Raji (cell line): Measurements from ENCODE around the gene MAP4K1.

Experiments used
- POLR2A ChIP-seq: IDR thresholded peaks from 2 replicates; pipeline ENCODE4 v1.6.1; 2011; ENCODE audit warnings: low read depth, low read length, control low read depth; ENCODE audit not compliant: insufficient read depth

Gene MAP4K1

DNA sequence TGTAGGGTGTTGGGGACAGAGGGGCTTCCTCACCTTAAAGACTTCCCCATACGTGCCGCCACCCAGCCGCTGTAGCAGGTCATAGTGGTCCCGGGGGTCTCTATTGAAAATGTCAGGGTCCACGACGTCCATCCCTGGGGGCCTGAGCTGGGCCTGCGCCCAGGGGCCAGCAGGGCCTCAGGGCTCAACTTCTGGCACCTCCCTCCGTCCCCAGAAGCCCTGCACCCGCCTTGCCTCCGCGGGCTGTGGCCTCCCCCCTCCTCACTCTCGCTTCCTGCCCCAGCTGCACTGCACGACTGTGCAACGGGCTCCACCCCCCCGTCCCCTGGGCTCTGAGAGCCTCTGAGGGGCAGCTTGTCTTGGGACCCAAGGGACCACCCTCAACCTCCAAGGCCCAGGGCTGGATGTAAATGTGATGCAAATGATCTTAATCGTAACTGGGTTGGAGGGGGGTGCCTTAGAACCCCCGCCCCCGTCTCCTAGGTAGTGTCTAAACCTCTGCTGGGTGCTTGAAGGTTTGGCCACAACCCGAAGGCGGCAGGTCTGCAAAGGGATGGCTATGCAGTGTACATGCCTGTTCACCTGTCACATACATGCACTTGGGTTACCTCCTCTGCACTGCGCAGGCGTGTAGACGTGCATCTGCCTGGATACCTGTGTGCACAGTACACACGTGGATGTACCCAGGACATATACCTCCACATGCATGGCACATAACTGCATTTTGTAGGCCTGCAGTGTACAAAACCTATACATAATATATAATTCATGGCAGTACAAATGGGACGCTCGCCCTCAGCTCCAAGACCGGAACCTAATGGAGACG lies at the start of gene MAP4K1:
TSS of gene MAP4K1 (minus strand) at position 190 of the 826 bp plus-strand sequence. CDS start at position 132, 58 bp downstream.
- peak; percentile 93 for TF ChIP-seq POLR2A

DNA sequence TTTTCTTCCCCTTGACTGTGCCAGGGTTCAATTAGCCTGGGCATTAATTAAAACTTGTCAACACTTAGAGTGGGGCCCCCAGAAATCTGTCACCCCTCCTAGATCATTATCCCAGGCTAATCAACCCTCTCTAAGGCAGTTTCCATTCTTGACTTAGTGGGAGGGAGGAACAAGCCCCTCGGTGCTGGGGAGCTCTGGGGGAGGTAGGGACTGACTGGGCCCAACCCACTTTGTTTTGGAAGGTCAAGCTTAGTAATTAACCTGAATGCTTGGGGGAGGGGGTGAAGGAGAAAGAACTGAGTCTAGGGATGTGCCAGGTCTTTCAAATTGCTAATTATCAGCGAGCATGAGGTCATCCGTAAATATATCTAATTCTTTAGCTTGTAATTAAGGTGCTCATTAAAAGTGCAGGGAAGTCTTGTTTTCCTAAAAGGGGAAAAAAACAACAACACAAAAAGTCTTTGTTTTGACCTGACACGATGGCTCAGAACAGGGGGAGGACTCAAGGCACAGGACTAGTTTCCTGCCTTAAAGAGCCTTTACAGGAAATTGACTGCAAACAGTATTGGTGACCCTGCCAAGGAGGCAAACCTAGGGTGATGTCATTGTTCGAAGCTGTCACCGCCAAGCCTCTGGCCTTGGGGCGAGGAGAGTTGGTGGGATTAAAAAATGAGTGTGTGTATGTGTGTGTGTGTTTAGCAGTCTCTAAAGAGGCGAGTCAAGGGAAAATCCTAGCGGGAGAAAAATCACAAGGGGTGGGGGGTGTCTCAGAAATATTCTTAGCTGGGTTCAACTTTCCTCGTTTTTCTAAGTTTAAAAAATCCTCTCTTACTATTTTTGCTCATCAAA lies 49.1 kb upstream of the MAP4K1 start:
- TF ChIP-seq POLR2A = no peak

DNA sequence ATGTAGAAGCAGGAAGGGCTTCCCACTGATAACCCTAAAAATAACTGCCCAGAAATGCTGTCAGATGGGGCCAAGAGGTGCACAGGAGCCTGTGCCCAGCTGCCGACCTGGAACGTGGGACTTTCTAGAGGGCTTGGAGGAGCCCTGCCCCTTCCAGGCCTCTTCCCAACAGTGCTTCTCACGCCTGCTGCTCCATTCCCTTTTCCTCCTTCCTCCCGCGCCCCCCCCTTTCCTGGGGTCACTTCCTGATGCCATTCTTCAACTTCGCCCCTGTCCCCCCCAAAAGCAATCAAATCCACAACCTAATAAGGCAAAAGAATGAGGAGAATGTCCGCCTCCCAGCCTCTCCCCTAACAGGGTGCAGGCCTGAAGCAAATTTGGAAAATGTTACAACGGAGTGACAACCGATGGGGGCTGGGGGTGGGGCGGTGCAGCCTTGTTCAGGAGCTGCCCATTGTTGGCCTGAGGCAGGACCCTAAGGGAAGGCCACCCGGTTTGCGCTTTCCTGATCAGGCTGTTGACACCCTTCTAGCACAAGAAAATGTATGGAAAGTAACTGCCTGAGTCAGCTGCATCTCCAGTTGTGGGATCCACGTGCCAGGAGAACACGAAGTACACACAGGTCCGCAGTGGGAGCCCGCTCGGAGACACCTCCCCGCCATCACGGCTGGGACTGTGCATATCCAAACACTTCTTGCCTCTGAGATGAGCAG lies 48.4 kb upstream of the MAP4K1 start:
- no peak for TF ChIP-seq POLR2A

DNA sequence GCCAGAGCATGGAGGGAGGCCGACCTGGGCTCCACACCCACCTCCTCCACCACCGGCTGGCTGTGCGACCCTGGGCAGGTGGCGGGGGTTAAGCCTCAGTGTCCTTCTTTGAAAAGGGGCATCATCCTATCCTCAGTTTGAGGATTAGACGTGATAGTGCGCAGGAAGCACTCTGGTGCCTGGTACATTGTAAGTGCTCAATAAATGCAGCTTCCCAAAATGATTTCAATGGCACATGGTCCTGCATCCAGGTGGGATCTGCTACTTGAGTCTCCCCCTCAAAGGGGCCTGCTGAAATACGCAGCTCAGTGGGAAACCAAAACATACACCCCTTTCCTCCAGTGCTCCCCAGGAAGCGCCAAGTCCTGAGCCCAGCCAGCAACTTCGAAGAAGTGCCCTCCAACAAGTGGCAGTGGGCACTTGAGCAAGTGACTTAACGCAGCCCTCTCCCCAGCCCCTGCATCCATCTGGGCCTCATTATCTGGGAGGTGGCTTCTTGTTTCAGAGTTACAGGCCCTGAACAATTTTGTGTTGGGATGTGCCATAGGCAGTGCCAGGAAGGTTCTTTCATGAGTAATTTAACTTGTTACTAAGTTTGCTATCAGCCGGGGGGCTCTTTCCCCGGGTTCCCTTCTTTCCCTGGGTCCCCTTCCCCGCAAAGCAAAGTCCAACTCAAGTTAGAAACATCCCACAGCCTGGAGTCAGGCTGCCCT lies 47.6 kb upstream of the MAP4K1 start:
- no peak for TF ChIP-seq POLR2A

DNA sequence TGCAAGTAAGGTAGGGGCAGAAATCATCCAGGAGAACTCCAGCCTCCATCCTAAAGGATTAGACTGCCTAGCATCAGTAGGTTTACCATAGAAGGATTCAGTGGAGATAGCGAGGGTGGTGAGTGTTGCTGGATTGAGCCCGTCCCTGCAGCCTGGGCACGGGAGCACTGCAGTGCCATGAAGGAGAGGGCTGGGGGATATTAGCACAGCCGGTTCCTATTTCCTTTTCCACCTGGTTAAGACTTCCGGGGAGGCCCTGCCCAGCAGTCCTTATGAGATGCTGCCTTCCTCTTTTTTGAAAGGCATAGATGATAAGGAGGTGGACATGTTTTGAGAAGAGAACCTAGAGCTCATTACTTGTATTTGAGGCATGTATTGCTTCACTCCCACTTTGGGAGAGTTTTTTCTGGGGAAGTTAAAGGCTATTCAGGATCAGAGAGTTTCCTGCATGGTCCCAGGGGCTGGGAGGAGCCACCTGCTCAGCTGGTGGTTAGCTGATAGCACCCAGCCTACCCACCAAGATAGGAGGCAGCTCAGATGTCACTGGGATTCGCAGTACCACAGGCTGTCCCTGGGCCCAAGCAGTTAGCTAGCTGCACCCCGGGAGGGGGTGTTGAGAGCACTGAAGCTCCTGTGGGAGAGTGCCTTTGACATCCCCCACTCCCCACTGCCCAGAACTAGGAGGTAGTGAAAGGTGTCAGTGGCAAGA lies 46.9 kb upstream of the MAP4K1 start:
- no peak for TF ChIP-seq POLR2A

DNA sequence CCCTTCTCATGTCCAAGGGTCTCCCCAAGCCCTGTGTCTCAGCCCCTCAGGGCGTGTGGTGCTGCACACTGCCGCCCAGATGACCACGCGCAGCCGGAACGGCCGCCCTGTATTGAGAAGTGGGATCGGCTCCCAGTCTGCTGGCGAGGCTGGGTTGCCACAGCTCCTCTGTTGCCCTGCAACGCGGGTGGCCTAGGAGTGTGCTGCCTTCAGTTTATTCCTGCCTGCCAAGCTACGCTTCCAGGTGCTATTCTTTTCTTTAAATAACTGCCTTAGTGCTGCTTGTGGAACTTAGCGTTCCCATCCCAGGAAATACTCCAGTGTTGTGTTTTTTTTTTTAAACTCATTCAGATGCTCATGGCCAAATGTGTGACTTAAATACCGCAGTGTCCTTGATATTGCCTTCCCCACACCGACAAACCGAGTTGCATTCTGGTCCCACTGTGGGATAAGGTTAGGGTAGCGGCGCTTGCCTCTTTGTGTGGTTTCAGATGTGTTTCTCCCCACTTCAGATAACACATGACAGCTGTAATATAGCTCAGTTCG lies 46.3 kb upstream of the MAP4K1 start:
- TF ChIP-seq POLR2A = no peak

DNA sequence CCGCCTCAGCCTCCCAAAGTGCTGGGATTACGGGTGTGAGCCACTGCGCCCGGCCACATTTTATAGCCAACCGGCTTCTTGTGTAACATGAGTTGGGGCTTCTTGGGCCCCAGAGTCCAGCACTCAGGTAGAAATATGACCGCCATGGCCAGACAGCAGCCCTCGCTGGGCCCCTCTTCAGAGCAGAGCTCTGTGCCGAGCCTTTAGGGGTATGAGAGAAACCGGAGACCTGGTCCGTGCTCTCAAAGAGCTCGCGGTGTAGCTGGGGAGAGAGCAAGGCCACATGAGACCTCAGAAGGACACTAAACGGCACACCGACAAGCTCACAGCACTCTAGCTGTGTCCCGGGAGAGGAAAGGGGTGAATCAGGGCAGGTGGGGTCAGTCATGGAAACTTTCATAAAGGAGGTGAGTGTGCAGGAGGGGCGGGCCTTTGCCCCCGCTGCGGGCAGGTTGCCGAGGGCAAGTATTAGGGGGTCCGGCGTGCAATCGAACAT lies 45.5 kb upstream of the MAP4K1 start:
- no peak for TF ChIP-seq POLR2A

DNA sequence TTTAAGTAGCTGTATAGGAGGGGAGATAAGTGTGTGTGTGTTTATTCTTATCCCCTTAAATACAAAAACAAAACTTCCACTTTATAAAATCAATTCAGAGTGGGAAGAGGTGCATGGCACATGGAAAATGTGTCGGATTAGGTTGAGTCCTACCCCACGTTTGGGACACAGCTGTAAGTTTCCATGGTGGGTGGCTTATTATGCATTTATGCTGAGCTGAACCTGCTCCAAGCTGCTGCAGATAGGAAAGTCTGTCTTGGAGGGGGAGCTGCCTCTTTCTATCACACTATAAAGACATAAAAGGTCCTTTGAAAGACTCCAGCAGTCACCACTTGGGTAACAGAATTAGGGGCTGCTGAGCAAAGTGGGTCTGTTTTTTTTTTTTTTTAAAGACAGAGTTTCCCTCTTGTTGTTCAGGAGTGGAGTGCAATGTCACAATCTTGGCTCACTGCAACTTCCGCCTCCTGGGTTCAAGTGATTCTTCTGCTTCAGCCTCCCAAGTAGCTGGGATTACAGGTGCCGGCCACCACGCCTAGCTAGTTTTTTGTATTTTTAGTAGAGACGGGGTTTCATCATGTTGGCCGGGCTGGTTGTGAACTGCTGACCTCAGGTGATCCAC lies 44.9 kb upstream of the MAP4K1 start:
- TF ChIP-seq POLR2A = no peak

DNA sequence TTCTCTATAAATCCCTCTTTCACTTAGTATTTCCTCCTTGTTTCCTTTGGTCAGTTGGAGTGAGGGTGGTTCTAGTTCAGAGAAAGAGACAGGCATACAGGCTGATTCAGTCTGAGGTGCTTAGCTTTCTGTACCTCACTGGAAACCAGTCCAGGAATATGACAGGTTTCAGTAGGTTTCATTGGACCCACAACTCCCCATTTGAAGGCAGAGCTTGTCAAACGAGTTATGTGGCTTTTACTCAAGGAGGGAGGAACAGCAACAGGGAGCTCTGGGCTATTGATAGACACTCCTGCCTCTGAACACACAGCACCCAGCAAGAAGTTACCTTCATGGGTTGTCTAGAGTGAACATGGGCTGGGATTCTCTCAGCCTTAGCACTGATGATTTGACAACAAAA lies 44.2 kb upstream of the MAP4K1 start:
- no peak for TF ChIP-seq POLR2A

DNA sequence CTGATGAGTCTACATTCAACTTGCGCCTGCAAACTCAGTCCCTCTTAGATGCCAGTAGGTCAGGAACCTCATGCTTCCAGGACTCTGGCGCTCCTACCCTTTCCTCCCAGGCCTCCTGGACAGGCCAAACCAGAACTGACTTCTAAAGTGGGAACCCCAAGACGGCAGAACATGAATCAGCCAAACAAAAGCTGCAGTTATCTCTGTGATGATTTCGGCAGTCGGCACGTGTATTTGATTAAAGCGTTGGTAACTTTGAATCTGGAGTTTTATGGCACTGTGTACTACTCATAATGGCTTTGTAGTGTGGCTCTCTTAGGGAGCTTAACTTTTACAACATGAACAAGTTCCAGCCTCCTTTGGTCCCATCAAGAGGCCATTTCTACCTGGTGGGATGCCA lies 43.4 kb upstream of the MAP4K1 start:
- TF ChIP-seq POLR2A = no peak

DNA sequence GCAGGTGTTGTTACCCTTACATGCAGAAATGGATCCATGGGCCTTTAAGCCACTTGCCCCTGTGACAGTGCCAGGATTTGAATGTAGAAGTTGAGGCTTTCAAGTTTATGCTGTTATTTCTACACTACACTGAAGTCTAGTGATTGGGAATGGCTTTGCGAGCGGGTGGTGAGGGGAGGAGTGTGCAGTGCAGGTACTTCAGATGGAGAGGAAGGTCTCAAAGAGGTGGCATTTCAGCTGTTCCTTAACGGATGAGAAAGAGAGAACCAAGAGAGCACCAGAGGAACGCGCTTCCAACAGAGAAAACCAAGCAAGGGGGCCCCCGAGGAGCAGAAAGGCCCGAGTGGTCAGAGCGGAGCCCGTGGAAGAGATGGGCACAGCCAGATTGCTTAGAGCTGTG lies 43.0 kb upstream of the MAP4K1 start:
- no peak for TF ChIP-seq POLR2A

DNA sequence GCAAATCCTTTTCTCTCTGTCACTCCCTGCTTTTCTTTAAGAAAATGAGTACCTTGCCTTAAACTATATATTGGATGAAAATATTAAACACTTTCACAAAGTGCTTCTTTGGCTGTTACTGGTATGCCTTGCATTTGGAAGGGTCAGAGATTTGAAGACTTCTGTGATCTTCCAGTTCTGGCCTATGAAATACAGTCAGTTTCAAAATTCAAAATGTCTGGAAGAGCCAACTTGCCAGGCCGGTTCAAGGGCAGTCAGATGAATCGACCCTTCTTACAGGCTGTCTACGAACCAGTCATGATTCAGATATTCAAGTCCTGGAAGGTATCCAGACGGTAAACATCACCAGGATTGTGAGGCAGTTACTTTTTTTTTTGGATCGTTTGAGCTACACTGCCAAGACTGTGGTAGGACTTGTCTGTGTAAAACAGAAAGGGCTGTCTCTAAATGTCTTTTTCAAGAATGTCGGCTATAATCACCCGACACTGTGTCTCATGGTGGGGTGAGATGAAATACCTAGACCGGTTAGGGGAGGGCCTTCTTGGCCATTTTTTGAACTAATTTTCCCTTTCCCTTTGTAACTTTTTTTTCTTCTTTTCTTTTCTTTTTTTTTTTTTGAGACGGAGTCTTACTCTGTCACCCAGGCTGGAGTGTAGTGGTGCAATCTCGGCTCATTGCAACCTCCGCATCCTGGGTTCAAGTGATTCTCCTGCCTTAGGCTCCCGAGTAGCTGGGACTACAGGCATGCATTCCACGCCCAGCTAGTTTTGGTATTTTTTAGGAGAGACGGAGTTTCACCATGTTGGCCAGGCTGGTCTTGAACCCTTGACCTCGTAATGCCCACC lies 40.9 kb upstream of the MAP4K1 start:
- TF ChIP-seq POLR2A = no peak
